ENCODE data around the gene ZDHHC7.
"Not testable (repeated sequence)": the region's sequence is repeated elsewhere in the genome, so short reads cannot be mapped to it uniquely, and the experiment has no call there.

The ZDHHC7 gene

DNA sequence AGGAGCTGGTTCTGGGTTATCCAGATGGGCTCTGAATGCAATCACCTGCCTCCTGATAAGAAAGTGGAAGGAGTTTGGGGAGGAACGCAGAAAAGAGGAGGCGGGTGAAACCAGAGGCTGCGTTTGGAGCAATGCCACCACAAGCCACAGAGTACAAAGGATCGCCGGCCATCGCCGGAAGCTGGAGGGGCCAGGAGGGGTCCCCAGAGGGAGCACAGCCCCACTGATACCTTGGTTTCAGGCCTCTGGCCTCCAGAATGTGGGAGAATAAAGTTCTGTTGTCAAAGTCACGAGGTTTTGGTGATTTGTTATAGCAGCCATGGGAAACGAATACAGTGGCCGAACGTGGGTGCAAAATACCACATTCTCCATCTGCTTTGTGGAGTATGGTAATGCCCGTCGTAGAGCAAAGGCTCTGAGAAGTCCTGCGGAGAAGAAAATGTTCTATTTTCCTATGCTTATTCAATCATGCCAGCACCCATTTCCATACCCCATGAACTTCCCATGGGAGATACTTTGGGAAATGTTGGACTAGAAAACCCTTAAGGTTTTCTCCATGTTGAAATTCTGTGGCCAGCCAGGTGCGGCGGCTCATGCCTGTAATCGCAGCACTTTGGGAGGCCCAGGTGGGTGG is 51.4 kb downstream of the ZDHHC7 start:
- DNase-seq: no peak

GRCh38 chr16:84959045-84959576 is 52.2 kb downstream of the ZDHHC7 start:
- no peak for DNase-seq

GRCh38 chr16:84957792-84958191 is 53.5 kb downstream of the ZDHHC7 start:
- no peak for DNase-seq

GRCh38 chr16:84957192-84957591 is 54.1 kb downstream of the ZDHHC7 start:
- DNase-seq: no peak

DNA sequence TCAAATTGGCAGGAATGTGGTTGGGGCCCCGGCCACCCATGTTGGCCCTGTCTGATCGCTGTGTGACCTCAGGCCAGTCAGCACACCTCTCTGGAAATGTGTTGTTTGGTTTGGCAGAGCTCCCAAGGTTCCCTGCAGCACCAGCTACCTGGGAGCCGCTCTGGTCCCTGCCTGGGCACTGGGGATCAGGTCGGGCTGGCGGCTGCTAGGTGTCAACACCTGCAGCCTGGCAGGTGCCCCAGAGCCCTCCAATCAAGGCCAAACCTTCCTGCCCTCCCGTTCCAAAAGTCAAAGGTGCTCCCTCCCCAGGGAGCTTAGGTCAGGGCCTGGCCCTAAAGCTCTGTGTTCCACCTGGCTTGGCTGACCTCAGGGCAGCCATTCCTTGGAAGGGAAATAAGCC is 55.9 kb downstream of the ZDHHC7 start:
- DNase-seq: no peak

DNA sequence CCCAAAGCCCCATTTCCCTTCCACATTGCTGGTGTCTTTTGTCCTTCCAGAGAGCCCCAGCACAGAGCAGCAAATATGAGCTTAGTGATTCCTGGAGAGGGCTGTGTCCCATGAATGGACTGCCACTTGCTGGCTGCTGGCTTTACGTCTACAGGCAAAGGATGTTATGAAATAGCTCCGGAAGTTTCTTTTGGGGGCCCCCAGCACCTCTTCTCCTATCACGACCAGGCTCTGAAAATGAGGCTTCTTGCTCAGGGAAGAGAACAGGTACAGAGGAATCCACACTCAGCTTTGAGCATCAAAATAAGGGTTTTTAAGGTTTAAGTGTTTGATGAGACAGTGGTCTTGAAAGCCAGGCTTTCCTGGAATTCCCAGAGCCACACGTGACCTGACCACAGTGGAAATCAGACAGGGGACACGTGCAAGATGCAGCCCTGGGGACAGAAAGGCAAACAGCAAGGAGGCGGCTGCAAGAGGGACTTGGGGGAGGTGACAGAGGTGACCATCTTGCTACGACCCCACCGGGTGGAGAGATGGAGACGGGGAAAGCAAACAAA is 58.1 kb downstream of the ZDHHC7 start:
- DNase-seq: no peak

- DNase-seq: peak; percentile 31
Measured at GRCh38 chr16:84952335-84953189, 58.8 kb downstream of the ZDHHC7 start.

GRCh38 chr16:84950906-84951305 is 60.4 kb downstream of the ZDHHC7 start:
- no peak for DNase-seq

GRCh38 chr16:84949772-84950436 is 61.4 kb downstream of the ZDHHC7 start:
- peak; percentile 20 for DNase-seq

GRCh38 chr16:84948851-84949610 is 62.3 kb downstream of the ZDHHC7 start:
- no peak for DNase-seq

GRCh38 chr16:84947996-84948850 is 63.1 kb downstream of the ZDHHC7 start:
- DNase-seq: no peak

GRCh38 chr16:84947022-84947421 is 64.3 kb downstream of the ZDHHC7 start:
- no peak for DNase-seq

- no peak for DNase-seq
Measured at GRCh38 chr16:84943620-84944019, 67.7 kb downstream of the ZDHHC7 start.

DNA sequence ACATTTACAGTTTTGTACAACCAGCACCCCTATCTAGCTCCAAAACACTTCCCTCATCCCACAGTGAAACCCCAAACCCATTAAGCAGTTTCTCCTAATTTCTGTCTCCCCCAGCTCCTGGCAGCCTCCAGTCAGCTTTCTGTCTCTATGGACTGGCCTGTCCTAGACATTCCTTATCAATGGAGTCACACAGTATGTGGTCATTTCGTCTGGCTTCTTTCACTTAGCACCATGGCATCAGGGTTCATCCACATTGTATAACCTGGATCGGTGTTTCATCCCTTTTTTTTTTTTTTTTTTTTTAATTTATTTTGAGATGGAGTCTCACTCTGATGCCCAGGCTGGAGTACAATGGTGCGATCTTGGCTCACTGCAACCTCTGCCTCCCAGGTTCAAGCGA is 68.5 kb downstream of the ZDHHC7 start:
- no peak for DNase-seq

DNA sequence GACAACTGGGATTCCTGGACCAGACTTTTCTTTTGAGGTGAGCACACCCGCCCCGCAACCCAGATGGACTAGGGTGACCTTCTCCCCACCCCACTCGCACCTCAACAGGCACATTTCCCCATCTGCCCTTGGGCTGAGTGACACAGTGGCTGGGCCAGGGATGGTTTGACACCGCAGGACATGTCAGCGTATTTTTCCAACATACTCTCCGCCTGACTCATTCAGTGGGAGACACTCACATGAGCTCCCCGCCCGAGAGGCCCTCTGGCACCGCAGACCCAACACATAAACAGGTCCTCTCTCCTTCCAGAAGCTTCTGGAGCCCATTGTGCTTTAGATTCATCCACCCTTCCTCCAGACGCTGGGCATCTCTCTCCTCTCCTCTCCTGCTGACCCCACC is 69.4 kb downstream of the ZDHHC7 start:
- DNase-seq: no peak

DNA sequence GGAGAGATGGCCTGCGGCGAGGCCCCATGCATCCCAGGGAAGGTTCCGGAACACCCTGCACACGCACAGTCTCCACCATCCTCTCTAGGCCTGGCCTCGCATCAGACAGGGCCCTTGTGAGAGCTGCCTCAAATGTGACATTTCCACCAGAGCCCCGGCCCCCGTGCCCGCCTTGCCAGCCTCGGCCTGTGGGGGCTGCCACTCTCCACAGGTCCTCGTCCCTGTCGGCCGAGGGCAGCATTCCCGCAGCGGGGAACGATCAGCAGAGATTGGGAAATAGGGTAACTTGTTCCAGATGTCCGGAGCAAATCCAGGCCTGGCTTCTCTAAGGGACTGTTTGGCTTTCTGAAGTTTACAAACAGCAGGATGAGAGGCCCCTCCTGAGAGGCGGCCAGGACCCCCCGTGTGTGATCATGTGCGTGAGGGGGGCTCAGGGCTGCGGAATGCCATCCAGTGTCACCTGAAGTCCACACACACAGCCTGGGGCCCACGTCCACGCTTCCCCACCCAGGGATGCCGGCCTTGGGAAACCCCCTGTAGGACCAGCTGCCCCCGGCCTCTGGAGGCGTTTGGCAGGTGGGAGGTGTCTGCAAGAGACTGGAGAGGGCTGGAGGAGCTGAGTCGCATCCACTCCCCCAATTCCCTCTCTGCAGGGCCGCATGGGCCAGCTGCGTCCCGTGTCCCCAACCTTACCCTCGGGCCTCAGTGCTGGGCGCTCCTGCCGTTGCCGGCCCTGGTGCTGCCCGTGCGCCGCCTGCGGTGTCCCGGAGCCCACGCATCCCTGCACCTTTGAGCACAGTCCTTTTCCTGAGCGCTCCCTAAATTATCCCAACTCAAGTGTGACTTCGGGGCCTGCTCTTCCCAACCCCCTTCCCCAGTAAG is 70.4 kb downstream of the ZDHHC7 start:
- DNase-seq: no peak

DNA sequence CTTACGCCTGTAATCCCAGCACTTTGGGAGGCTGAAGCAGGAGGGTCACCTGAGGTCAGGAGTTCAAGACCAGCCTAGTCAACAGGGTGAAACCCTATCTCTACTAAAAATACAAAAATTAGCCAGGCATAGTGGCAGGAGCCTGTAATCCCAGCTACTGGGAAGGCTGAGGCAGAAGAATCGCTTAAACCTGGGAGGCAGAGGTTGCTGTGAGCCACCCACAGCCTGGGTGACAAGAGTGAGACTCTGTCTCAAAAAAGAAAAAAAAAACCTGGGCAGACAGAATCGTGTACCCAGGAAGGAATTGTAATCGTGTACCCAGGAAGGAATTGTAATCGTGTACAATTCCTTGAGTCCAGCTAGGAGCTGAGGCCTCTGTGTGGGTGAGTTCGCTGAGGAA is 72.7 kb downstream of the ZDHHC7 start:
- DNase-seq: not testable (repeated sequence)

DNA sequence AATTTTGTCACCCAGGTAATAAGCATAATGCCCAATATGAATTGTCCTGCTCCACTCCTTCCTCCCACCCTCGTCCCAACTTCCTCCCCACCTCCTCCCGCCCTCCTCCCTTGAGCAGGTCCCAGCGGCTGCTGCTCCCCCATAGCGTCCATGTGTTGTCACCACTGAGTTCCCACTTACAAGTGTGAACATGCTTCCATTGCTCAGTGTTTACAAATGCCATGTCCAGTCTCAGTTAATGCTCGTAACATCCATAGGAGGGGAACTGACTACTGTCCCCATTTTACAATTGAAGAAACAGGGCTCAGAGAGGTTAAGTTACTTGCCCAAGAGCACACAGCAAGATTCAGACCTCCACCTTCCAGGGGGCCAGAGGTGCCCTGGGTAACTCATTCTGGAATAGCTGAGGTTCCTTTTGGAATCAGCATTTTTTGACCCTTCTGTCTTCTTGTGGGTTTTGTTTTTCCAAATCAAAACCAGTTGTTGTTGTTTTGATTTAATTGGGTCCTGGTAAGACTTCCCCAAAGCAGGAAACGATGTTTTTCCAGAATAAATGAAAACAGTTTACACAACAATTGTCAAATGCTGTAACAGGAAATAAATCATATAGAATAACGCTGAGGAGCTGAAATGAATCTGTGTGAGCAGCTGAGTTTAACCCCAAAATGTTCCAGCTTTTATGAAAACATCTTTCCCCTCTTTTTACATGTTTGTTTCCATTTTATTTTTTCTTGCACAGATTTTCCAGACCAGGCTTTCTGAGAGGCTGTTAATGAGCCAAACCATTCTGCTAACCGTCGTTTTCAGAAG is 73.9 kb downstream of the ZDHHC7 start:
- no peak for DNase-seq

DNA sequence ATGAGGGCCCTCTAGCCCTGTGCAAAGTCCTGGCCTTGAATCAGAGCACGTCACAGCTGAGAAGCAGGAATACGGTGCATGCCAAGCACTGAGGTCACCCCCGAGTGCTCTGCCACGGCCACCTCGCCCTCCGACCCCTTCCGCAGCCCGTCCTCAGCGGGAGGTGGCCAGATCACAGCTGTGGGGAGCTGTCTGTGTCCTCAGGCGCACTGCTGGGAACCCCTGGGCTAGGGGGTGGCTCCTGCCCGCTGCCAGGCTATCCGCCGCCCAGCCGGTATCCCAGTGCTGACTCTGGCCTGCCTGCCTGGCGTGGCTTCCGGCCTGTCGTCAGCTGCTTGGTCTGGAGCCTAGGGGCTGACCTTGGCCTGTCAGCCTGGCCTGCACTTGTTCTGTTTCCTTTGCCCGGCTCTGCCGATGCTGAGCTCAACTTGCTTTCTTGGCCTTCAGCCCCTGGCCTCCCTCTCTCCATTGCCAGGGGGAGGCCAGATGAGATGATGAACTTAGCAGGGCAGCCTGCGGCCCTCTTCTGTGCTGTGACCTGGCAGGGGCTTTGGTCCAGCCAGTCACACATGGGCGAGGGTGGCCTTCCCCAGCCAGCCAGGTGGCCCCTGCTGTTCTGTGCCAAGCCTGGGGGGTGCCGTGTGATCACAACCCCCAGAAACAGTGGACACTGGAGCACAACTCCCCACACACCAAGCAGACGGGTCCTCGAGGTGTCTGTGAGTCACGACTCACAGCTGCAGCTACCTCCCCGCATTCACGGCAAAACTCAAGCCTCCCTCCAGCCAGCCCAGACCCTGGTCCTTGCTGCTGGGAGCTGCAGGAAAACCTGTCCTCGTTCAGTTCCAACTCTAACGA is 77.3 kb downstream of the ZDHHC7 start:
- no peak for DNase-seq

All from DMS79 (cell line).